Tibial nerve (tissue), 4 donors: ENCODE data around the gene OR2K2. TPM values are rescaled to one million over a fixed set of nuclear protein-coding genes. Genes with fewer than 3 reads are reported as not detected.
A peak's percentile ranks its signal among the peaks of the same experiment; 100 is the strongest.
"Not testable (repeated sequence)": the region's sequence is repeated elsewhere in the genome, so short reads cannot be mapped to it uniquely, and the experiment has no call there.

Experiments used
- DNase-seq, 2 donors: peaks; one replicate each; pipeline ENCODE4 v3.0.0-alpha.2; 2019; ENCODE audit warnings: low spot score in 2 of 2
- H3K27ac ChIP-seq, 4 donors: fragments of 200-600 bp; sonication (generic) in 3 of 4; one replicate each; pipeline ENCODE4 v1.5.1; 2017 to 2019; ENCODE audit warnings: mild to moderate bottlenecking in 1 of 4
- H3K27me3 ChIP-seq, 2 donors: fragments of 200-600 bp; sonication (generic) in 1 of 2; one replicate each; pipeline versions ENCODE4 v1.5.1 to v1.6.0; 2017 to 2019
- H3K36me3 ChIP-seq, 3 donors: fragments of 200-600 bp; sonication (generic); one replicate each; pipeline ENCODE4 v1.5.1; 2018 to 2019
- H3K4me1 ChIP-seq, 4 donors: fragments of 200-600 bp; sonication (generic) in 3 of 4; one replicate each; pipeline ENCODE4 v1.5.1; 2017 to 2019
- H3K4me3 ChIP-seq, 4 donors: fragments of 200-600 bp; sonication (generic) in 3 of 4; one replicate each; pipeline ENCODE4 v1.5.1; 2017 to 2019; ENCODE audit warnings: mild to moderate bottlenecking in 1 of 4, moderate library complexity in 1 of 4
- H3K9me3 ChIP-seq, 4 donors: fragments of 200-600 bp; sonication (generic) in 3 of 4; one replicate each; pipeline ENCODE4 v1.5.1; 2017 to 2019
- CTCF ChIP-seq, 5 experiments: fragments of 200-600 bp in 3 of 5; fragments of 450-650 bp in 2 of 5; sonication (generic) in 3 of 5; IDR thresholded peaks; one replicate each; pipeline ENCODE4 v1.5.1; 2016 to 2019; ENCODE audit warnings: antibody characterized with exemption in 5 of 5, mild to moderate bottlenecking in 3 of 5, moderate library complexity in 2 of 5
- EP300 ChIP-seq, 2 donors: sonication (generic); formaldehyde crosslinking; IDR thresholded peaks; one replicate each; pipeline ENCODE4 v1.6.1; 2017; ENCODE audit warnings: antibody characterized with exemption in 2 of 2, mild to moderate bottlenecking in 1 of 2
- POLR2A ChIP-seq, 2 donors: fragments of 450-650 bp; IDR thresholded peaks; one replicate each; pipeline ENCODE4 v1.6.1; 2017; ENCODE audit warnings: antibody characterized with exemption in 2 of 2, mild to moderate bottlenecking in 2 of 2, moderate library complexity in 2 of 2
- WGBS, 2 donors: methylation state at CpG; one replicate each; pipeline ENCODE4 v1.1.5; 2018; 5-methylcytosine and 5-hydroxymethylcytosine counted together
- total RNA-seq, 4 donors: library from RNA; depleted of rRNA; stranded (reverse); fragments of >200 nt; gene quantifications; one replicate each; pipeline ENCODE4 v1.1.0, GENCODE V29; 2016

Gene OR2K2
- total RNA-seq, 4 donors from 2014 or later = 4.7 TPM; not detected in 3

GRCh38 chr9:111349766-111350165 lies 19.7 kb upstream of the OR2K2 start:
- Histone ChIP-seq H3K27ac (no peak overlapping the region), H3K27me3 (no peaks in the 10 kb centered on the region), H3K4me3 (no peak overlapping the region), H3K36me3 (no peaks in the 10 kb centered on the region), H3K4me1 (no peaks in the 10 kb centered on the region), H3K9me3 (peaks cover 0 to 13% (median 0%) of the 10 kb centered on the region in 4 donors)
- 85 to 88% methylated on average over 5 of the region's 5 CpGs for WGBS, 2 donors
- no peak for DNase-seq
- TF ChIP-seq EP300 (IDR thresholded peaks at IDR 0.05) (no peak), POLR2A (IDR thresholded peaks at IDR 0.05) (no peak), CTCF (IDR thresholded peaks at IDR 0.05) (no peak)

GRCh38 chr9:111348821-111349271 lies 18.8 kb upstream of the OR2K2 start:
- H3K9me3 ChIP-seq = peaks cover 0 to 7% (median 0%) of the 10 kb centered on the region in 4 donors
- 40 to 54% methylated on average over 4 of the region's 4 CpGs for WGBS, 2 donors
- H3K27ac ChIP-seq = no peak overlapping the region
- H3K27me3 ChIP-seq = no peaks in the 10 kb centered on the region
- H3K36me3 ChIP-seq = no peaks in the 10 kb centered on the region
- no peak for DNase-seq
- no peak for TF ChIP-seq EP300 (IDR thresholded peaks at IDR 0.05)
- no peak for TF ChIP-seq POLR2A (IDR thresholded peaks at IDR 0.05)
- no peak for TF ChIP-seq CTCF (IDR thresholded peaks at IDR 0.05)
- no peaks in the 10 kb centered on the region for H3K4me1 ChIP-seq
- H3K4me3 ChIP-seq = no peak overlapping the region

GRCh38 chr9:111334318-111334863 lies 4.4 kb upstream of the OR2K2 start:
- DNase-seq, H3K36me3 ChIP-seq, H3K4me3 ChIP-seq, H3K27me3 ChIP-seq, H3K9me3 ChIP-seq, H3K4me1 ChIP-seq, H3K27ac ChIP-seq: not testable (repeated sequence)
- WGBS, 2 donors = 80 to 83% methylated on average over 5 of the region's 5 CpGs

- Histone ChIP-seq H3K27me3 (no peaks in the 10 kb centered on the region), H3K27ac (no peak overlapping the region), H3K9me3 (no peaks in the 10 kb centered on the region), H3K4me3 (no peak overlapping the region), H3K4me1 (no peaks in the 10 kb centered on the region), H3K36me3 (no peaks in the 10 kb centered on the region)
- 63 to 68% methylated on average over 3 of the region's 3 CpGs for WGBS, 2 donors
- no peak for TF ChIP-seq EP300 (IDR thresholded peaks at IDR 0.05)
- no peak for TF ChIP-seq CTCF (IDR thresholded peaks at IDR 0.05)
- TF ChIP-seq POLR2A (IDR thresholded peaks at IDR 0.05) = no peak
- DNase-seq = no peak
Observed at GRCh38 chr9:111320631-111321030, 9.4 kb downstream of the OR2K2 start.

GRCh38 chr9:111316796-111317195 lies 13.2 kb downstream of the OR2K2 start:
- no peaks in the 10 kb centered on the region for H3K36me3 ChIP-seq
- TF ChIP-seq POLR2A (IDR thresholded peaks at IDR 0.05) = no peak
- no peak for TF ChIP-seq EP300 (IDR thresholded peaks at IDR 0.05)
- no peak for TF ChIP-seq CTCF (IDR thresholded peaks at IDR 0.05)
- H3K9me3 ChIP-seq = no peaks in the 10 kb centered on the region
- peak overlapping the region in 1 of 4 donors; percentile 63 for H3K27ac ChIP-seq
- no peaks in the 10 kb centered on the region for H3K4me1 ChIP-seq
- no peak for DNase-seq
- no peak overlapping the region for H3K4me3 ChIP-seq
- WGBS, 2 donors = 74 to 84% methylated on average over 3 of the region's 3 CpGs
- H3K27me3 ChIP-seq = no peaks in the 10 kb centered on the region

GRCh38 chr9:111305914-111306313 lies 24.1 kb downstream of the OR2K2 start:
- H3K36me3 ChIP-seq = no peaks in the 10 kb centered on the region
- no peak for TF ChIP-seq EP300 (IDR thresholded peaks at IDR 0.05)
- H3K4me3 ChIP-seq = no peak overlapping the region
- DNase-seq = no peak
- no peak overlapping the region for H3K27ac ChIP-seq
- H3K9me3 ChIP-seq = no peaks in the 10 kb centered on the region
- WGBS, 2 donors = 86 to 87% methylated on average over 5 of the region's 5 CpGs
- H3K27me3 ChIP-seq = no peaks in the 10 kb centered on the region
- no peaks in the 10 kb centered on the region for H3K4me1 ChIP-seq

- not testable (repeated sequence) for DNase-seq
- WGBS, 2 donors = 91 to 97% methylated on average over 6 of the region's 6 CpGs
Observed at GRCh38 chr9:111304000-111304399, 26.0 kb downstream of the OR2K2 start.

More at GRCh38 chr9:111304000-111304399, 26.0 kb downstream of the OR2K2 start:
- H3K27me3 ChIP-seq, H3K4me3 ChIP-seq, H3K27ac ChIP-seq, H3K9me3 ChIP-seq, H3K36me3 ChIP-seq: not testable (repeated sequence)
- peaks cover 0 to 15% (median 4%) of the 10 kb centered on the region in 4 donors for H3K4me1 ChIP-seq
